ENCODE results near the gene WDR6.

The WDR6 gene

GRCh38 chr3:48982016-48982415, 25.2 kb upstream of the WDR6 start:
- H3K23ac ChIP-seq (ENCODE audit: low read length), result no peak overlapping the region
- H2BK5ac ChIP-seq (ENCODE audit: low read length), result no peak overlapping the region
- no peak overlapping the region for H2AK5ac ChIP-seq (ENCODE audit: low read length)
- no peaks in the 10 kb centered on the region for H3K27me3 ChIP-seq (ENCODE audit: insufficient read depth, low read length, poor library complexity)
- H3K79me2 ChIP-seq (ENCODE audit: control insufficient read depth, insufficient read depth, low read length), result no peaks in the 10 kb centered on the region
- no peak overlapping the region for H2BK120ac ChIP-seq (ENCODE audit: low read depth, low read length)
- no peak overlapping the region for H4K5ac ChIP-seq (ENCODE audit: low read length)
- no peak overlapping the region for H3K4ac ChIP-seq (ENCODE audit: low read depth, low read length)
- H3K18ac ChIP-seq (ENCODE audit: low read length), result no peak overlapping the region
- DNase-seq, result no peak
- no peak overlapping the region for H4K8ac ChIP-seq (ENCODE audit: low read depth, low read length)
- H3K27ac ChIP-seq (ENCODE audit: low read depth, low read length), result no peak overlapping the region
- peaks cover 17% of the 10 kb centered on the region for H3K36me3 ChIP-seq (ENCODE audit: control insufficient read depth, insufficient read depth, low read length)
- no peak overlapping the region for H3K4me2 ChIP-seq (ENCODE audit: low read length)
- H3K79me1 ChIP-seq (ENCODE audit: low read length), result no peaks in the 10 kb centered on the region
- no peak overlapping the region for H3K56ac ChIP-seq (ENCODE audit: low read length)
- H2BK15ac ChIP-seq (replicated peaks; ENCODE audit: low read depth), result no peak overlapping the region
- H3K4me3 ChIP-seq (ENCODE audit: low read length), result no peak overlapping the region
- H3K9ac ChIP-seq (ENCODE audit: low read length), result no peak overlapping the region
- H3K4me1 ChIP-seq (ENCODE audit: control insufficient read depth, low read depth, low read length), result no peaks in the 10 kb centered on the region

DNA sequence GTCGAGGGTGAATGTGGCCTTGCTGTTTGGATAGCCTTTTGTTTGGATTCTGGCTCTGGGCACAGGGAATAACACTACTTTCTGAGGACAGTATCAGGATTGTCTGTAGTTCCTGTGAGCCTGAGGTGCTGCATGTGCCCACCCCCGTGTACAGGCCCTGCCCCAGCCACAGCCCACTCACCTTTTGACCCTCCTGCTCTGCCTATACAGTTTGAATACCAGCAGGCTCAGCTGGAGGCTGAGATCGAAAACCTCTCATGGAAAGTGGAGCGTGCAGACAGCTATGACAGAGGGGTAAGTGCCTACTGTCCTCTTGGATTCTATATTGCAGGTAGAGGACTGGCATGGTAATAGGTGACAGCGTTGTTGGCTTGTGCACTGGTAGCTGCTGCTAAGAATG, 24.5 kb upstream of the WDR6 start:
- WGBS (ENCODE audit: extremely low coverage, insufficient coverage, low lambda C conversion rate), result no CpG with 5 or more reads among the region's 5 CpGs
- H3K9ac ChIP-seq (ENCODE audit: low read length), result no peak overlapping the region
- no peak overlapping the region for H2BK15ac ChIP-seq (replicated peaks; ENCODE audit: low read depth)
- no peak overlapping the region for H3K4me2 ChIP-seq (ENCODE audit: low read length)
- no peak overlapping the region for H2BK120ac ChIP-seq (ENCODE audit: low read depth, low read length)
- no peak overlapping the region for H4K8ac ChIP-seq (ENCODE audit: low read depth, low read length)
- H3K79me2 ChIP-seq (ENCODE audit: control insufficient read depth, insufficient read depth, low read length), result no peaks in the 10 kb centered on the region
- no peak for DNase-seq
- no peak overlapping the region for H3K56ac ChIP-seq (ENCODE audit: low read length)
- H3K27ac ChIP-seq (ENCODE audit: low read depth, low read length), result no peak overlapping the region
- H3K4ac ChIP-seq (ENCODE audit: low read depth, low read length), result no peak overlapping the region
- H3K27me3 ChIP-seq (ENCODE audit: insufficient read depth, low read length, poor library complexity), result no peaks in the 10 kb centered on the region
- H3K36me3 ChIP-seq (ENCODE audit: control insufficient read depth, insufficient read depth, low read length), result peaks cover 17% of the 10 kb centered on the region
- H2BK5ac ChIP-seq (ENCODE audit: low read length), result no peak overlapping the region
- no peak overlapping the region for H2AK5ac ChIP-seq (ENCODE audit: low read length)
- H3K4me3 ChIP-seq (ENCODE audit: low read length), result no peak overlapping the region
- no peak overlapping the region for H3K18ac ChIP-seq (ENCODE audit: low read length)
- no peak overlapping the region for H4K5ac ChIP-seq (ENCODE audit: low read length)
- H3K4me1 ChIP-seq (ENCODE audit: control insufficient read depth, low read depth, low read length), result no peaks in the 10 kb centered on the region
- H3K79me1 ChIP-seq (ENCODE audit: low read length), result no peaks in the 10 kb centered on the region
- no peak overlapping the region for H3K23ac ChIP-seq (ENCODE audit: low read length)

DNA sequence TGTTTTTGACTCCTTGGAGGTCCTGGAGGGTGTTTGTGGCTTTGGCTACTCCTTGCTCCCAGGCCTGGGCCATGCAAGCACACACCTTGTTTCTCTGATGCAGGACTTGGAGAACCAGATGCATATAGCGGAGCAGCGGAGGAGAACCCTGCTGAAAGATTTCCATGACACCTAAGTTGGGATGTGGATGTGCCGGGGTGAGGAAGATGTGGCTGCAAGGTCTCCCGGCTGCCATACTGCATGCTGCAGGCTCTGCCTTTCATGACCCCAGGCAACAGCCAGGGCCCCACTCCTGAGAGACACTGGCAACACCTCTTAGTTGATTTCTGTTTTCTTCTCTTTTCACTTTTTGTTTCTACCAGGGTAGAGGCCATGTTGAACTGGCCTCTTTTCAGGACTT, 24.1 kb upstream of the WDR6 start:
- H2BK120ac ChIP-seq (ENCODE audit: low read depth, low read length), result no peak overlapping the region
- H3K27ac ChIP-seq (ENCODE audit: low read depth, low read length), result no peak overlapping the region
- H3K27me3 ChIP-seq (ENCODE audit: insufficient read depth, low read length, poor library complexity), result no peaks in the 10 kb centered on the region
- WGBS (ENCODE audit: extremely low coverage, insufficient coverage, low lambda C conversion rate), result no CpG with 5 or more reads among the region's 4 CpGs
- H3K9ac ChIP-seq (ENCODE audit: low read length), result no peak overlapping the region
- no peak for DNase-seq
- no peak overlapping the region for H3K56ac ChIP-seq (ENCODE audit: low read length)
- no peaks in the 10 kb centered on the region for H3K4me1 ChIP-seq (ENCODE audit: control insufficient read depth, low read depth, low read length)
- no peak overlapping the region for H2BK15ac ChIP-seq (replicated peaks; ENCODE audit: low read depth)
- H3K4me2 ChIP-seq (ENCODE audit: low read length), result no peak overlapping the region
- no peaks in the 10 kb centered on the region for H3K79me1 ChIP-seq (ENCODE audit: low read length)
- no peak overlapping the region for H3K4me3 ChIP-seq (ENCODE audit: low read length)
- no peak overlapping the region for H3K23ac ChIP-seq (ENCODE audit: low read length)
- H4K5ac ChIP-seq (ENCODE audit: low read length), result no peak overlapping the region
- peaks cover 17% of the 10 kb centered on the region for H3K36me3 ChIP-seq (ENCODE audit: control insufficient read depth, insufficient read depth, low read length)
- no peak overlapping the region for H3K4ac ChIP-seq (ENCODE audit: low read depth, low read length)
- H4K8ac ChIP-seq (ENCODE audit: low read depth, low read length), result no peak overlapping the region
- H3K18ac ChIP-seq (ENCODE audit: low read length), result no peak overlapping the region
- H2AK5ac ChIP-seq (ENCODE audit: low read length), result no peak overlapping the region
- H3K79me2 ChIP-seq (ENCODE audit: control insufficient read depth, insufficient read depth, low read length), result no peaks in the 10 kb centered on the region
- H2BK5ac ChIP-seq (ENCODE audit: low read length), result no peak overlapping the region

DNA sequence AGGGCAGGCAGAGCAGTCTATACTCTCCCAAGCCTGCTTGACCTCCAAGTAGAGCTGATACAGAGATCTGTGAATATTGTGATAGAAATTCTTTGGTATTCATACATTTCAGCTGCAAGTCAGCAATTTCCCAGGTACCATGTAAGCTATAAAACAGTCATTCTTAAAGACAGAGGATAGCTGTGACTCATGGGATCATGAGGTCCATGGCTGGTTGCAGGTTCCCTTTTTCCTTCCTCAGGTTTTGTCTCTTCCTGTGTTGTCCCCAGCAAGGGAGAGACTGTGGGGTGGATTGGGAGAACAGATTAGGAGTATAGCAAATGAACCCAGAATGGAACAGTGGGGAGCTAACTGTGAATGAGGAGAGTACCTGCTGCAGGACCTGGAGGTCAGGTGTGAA, 22.5 kb upstream of the WDR6 start:
- H3K79me1 ChIP-seq (ENCODE audit: low read length), result peaks cover 2% of the 10 kb centered on the region
- no peak overlapping the region for H3K9ac ChIP-seq (ENCODE audit: low read length)
- no peak overlapping the region for H3K4me3 ChIP-seq (ENCODE audit: low read length)
- H2BK5ac ChIP-seq (ENCODE audit: low read length), result no peak overlapping the region
- H2BK120ac ChIP-seq (ENCODE audit: low read depth, low read length), result no peak overlapping the region
- no peaks in the 10 kb centered on the region for H3K27me3 ChIP-seq (ENCODE audit: insufficient read depth, low read length, poor library complexity)
- H3K79me2 ChIP-seq (ENCODE audit: control insufficient read depth, insufficient read depth, low read length), result no peaks in the 10 kb centered on the region
- no peak overlapping the region for H4K8ac ChIP-seq (ENCODE audit: low read depth, low read length)
- H3K56ac ChIP-seq (ENCODE audit: low read length), result no peak overlapping the region
- no peaks in the 10 kb centered on the region for H3K4me1 ChIP-seq (ENCODE audit: control insufficient read depth, low read depth, low read length)
- H2AK5ac ChIP-seq (ENCODE audit: low read length), result no peak overlapping the region
- H3K23ac ChIP-seq (ENCODE audit: low read length), result no peak overlapping the region
- peaks cover 14% of the 10 kb centered on the region for H3K36me3 ChIP-seq (ENCODE audit: control insufficient read depth, insufficient read depth, low read length)
- H2BK15ac ChIP-seq (replicated peaks; ENCODE audit: low read depth), result no peak overlapping the region
- no peak overlapping the region for H3K4ac ChIP-seq (ENCODE audit: low read depth, low read length)
- H4K5ac ChIP-seq (ENCODE audit: low read length), result no peak overlapping the region
- no peak overlapping the region for H3K27ac ChIP-seq (ENCODE audit: low read depth, low read length)
- H3K4me2 ChIP-seq (ENCODE audit: low read length), result no peak overlapping the region
- no peak for DNase-seq
- H3K18ac ChIP-seq (ENCODE audit: low read length), result no peak overlapping the region

GRCh38 chr3:48985831-48986376, 21.3 kb upstream of the WDR6 start:
- Histone ChIP-seq H3K4me1 (ENCODE audit: control insufficient read depth, low read depth, low read length) (peaks cover under 1% of the 10 kb centered on the region), H3K27me3 (ENCODE audit: insufficient read depth, low read length, poor library complexity) (no peaks in the 10 kb centered on the region), H4K8ac (ENCODE audit: low read depth, low read length) (no peak overlapping the region), H3K79me1 (ENCODE audit: low read length) (peaks cover 2% of the 10 kb centered on the region), H3K9ac (ENCODE audit: low read length) (no peak overlapping the region), H3K18ac (ENCODE audit: low read length) (no peak overlapping the region), H2BK5ac (ENCODE audit: low read length) (no peak overlapping the region), H3K79me2 (ENCODE audit: control insufficient read depth, insufficient read depth, low read length) (no peaks in the 10 kb centered on the region), H3K27ac (ENCODE audit: low read depth, low read length) (no peak overlapping the region), H3K36me3 (ENCODE audit: control insufficient read depth, insufficient read depth, low read length) (peaks cover 12% of the 10 kb centered on the region), H2BK120ac (ENCODE audit: low read depth, low read length) (no peak overlapping the region), H3K4me2 (ENCODE audit: low read length) (no peak overlapping the region), H4K5ac (ENCODE audit: low read length) (no peak overlapping the region), H2BK15ac (replicated peaks; ENCODE audit: low read depth) (no peak overlapping the region), H3K56ac (ENCODE audit: low read length) (no peak overlapping the region), H3K4me3 (ENCODE audit: low read length) (no peak overlapping the region), H3K4ac (ENCODE audit: low read depth, low read length) (no peak overlapping the region), H3K23ac (ENCODE audit: low read length) (no peak overlapping the region), H2AK5ac (ENCODE audit: low read length) (no peak overlapping the region)
- no CpG with 5 or more reads among the region's 7 CpGs for WGBS (ENCODE audit: extremely low coverage, insufficient coverage, low lambda C conversion rate)
- no peak for DNase-seq

- Histone ChIP-seq H3K4ac (ENCODE audit: low read depth, low read length) (no peak overlapping the region), H3K18ac (ENCODE audit: low read length) (no peak overlapping the region), H4K5ac (ENCODE audit: low read length) (no peak overlapping the region), H4K8ac (ENCODE audit: low read depth, low read length) (no peak overlapping the region), H3K36me3 (ENCODE audit: control insufficient read depth, insufficient read depth, low read length) (peaks cover 3% of the 10 kb centered on the region), H2BK15ac (replicated peaks; ENCODE audit: low read depth) (no peak overlapping the region), H3K79me2 (ENCODE audit: control insufficient read depth, insufficient read depth, low read length) (peaks cover 3% of the 10 kb centered on the region), H3K56ac (ENCODE audit: low read length) (peak overlapping the region; percentile 92), H3K27me3 (ENCODE audit: insufficient read depth, low read length, poor library complexity) (no peaks in the 10 kb centered on the region), H3K27ac (ENCODE audit: low read depth, low read length) (peak overlapping the region; percentile 23), H2BK5ac (ENCODE audit: low read length) (no peak overlapping the region), H3K23ac (ENCODE audit: low read length) (no peak overlapping the region), H3K4me1 (ENCODE audit: control insufficient read depth, low read depth, low read length) (peaks cover 3% of the 10 kb centered on the region), H3K4me3 (ENCODE audit: low read length) (peak overlapping the region; percentile 67), H3K9ac (ENCODE audit: low read length) (peak overlapping the region; percentile 91), H3K4me2 (ENCODE audit: low read length) (peak overlapping the region; percentile 92), H3K79me1 (ENCODE audit: low read length) (peaks cover 6% of the 10 kb centered on the region), H2AK5ac (ENCODE audit: low read length) (no peak overlapping the region), H2BK120ac (ENCODE audit: low read depth, low read length) (no peak overlapping the region)
- WGBS (ENCODE audit: extremely low coverage, insufficient coverage, low lambda C conversion rate), result no CpG with 5 or more reads among the region's 21 CpGs
- DNase-seq, result peak; percentile 65
These were observed 17.9 kb upstream of the WDR6 start for GRCh38 chr3:48989126-48989795.

Data from mesendoderm (in vitro differentiated cells).